ENCODE data around the gene ATL3. TPM values are rescaled to one million over a fixed set of nuclear protein-coding genes. Genes with fewer than 3 reads are reported as not detected.

ATL3 gene
- total RNA-seq, 5 donors from 2014 or later (not counting 1 experiment from before 2014, with no cell fraction given): 27.4 to 43.7 (median 37.6) TPM

DNA sequence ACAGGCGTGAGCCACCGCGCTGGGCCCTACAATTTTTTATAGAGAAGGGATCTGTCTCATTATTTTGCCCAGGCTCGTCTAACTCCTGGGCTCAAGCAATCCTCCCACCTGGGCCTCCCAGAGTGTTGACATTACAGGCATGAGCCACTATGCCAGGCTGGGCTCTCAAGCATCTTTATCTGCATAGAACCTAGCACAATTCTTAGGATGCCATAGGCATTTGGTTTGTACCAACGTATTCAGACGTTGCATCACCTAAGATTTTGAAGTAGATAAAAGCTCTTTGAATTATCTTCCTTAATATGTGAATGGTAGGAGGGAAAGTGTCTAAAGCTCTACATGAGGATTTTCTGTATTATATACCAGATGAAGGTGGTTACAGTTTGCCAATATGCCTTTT lies 40.7 kb upstream of the ATL3 start:
- Mint-ChIP-seq H3K4me1 (peaks cover 0 to 6% (median 3%) of the 10 kb centered on the region in 3 donors), H3K9me3 (no peaks in the 10 kb centered on the region), H3K36me3 (peaks cover 7% of the 10 kb centered on the region), H3K27ac (no peak overlapping the region), H3K27me3 (no peaks in the 10 kb centered on the region), H3K4me3 (no peak overlapping the region)
- no peak overlapping the region for H3K4me3 ChIP-seq (ENCODE audit: control insufficient read depth in 1 of 2, extremely low read depth in 1 of 2, low read length in 1 of 2)
- DNase-seq (no peak), ATAC-seq (replicated peaks in 1 of 4) (no peak)
- H3K9me3 ChIP-seq: no peaks in the 10 kb centered on the region
- no peaks in the 10 kb centered on the region for H3K4me1 ChIP-seq (ENCODE audit: control insufficient read depth in 1 of 2, extremely low read depth in 1 of 2, insufficient read depth in 2 of 2, low read length in 2 of 2)
- 100% methylated on average over 2 of the region's 6 CpGs for WGBS (ENCODE audit: insufficient coverage)
- POLR2A ChIA-PET: no interaction called here
- no peaks in the 10 kb centered on the region for H3K36me3 ChIP-seq (ENCODE audit: control insufficient read depth in 2 of 2, extremely low read depth in 1 of 2, insufficient read depth in 1 of 2, low read length in 1 of 2)
- CTCF ChIA-PET: no interaction called here
- H3K27me3 ChIP-seq (replicated peaks in 1 of 2; ENCODE audit: control insufficient read depth in 2 of 2, extremely low read depth in 1 of 2, insufficient read depth in 2 of 2, low read length in 1 of 2): no peaks in the 10 kb centered on the region
- H3K27ac ChIP-seq (ENCODE audit: low read length): no peak overlapping the region

DNA sequence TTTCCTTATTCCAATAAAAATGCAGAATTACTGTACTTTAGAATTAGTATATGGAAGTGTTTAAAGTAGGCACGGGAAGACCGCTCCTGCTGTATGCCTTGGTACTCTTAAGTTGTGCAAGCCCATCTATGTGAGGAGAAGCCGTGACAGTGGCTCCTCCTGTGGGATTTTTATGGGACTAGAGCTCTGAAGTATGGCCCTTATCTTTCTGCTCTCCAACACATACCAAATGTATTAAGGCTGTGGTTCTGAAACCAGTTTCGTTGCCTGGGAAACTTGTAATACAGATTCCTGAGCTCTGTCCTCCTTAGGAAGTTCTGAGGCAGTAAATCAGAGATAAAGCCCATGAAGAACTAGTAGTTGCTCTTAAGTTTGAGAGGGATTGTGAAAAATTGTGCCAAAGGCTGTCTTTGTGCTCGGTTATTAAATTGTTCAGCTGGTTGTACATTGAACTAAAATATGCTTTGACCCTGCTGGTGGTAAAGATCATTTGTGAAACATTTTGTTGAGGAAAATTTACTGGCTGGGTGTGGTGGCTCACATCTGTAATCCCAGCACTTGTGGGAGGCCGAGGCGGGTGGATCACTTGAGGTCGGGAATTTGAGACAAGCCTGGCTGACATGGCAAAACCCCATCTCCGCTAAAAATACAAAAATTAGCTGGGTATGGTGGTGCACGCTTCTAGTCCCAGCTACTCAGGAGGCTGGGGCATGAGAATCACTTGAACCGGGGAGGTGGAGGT lies 39.5 kb upstream of the ATL3 start:
- Histone ChIP-seq H3K36me3 (ENCODE audit: control insufficient read depth in 2 of 2, extremely low read depth in 1 of 2, insufficient read depth in 1 of 2, low read length in 1 of 2) (no peaks in the 10 kb centered on the region), H3K4me1 (ENCODE audit: control insufficient read depth in 1 of 2, extremely low read depth in 1 of 2, insufficient read depth in 2 of 2, low read length in 2 of 2) (no peaks in the 10 kb centered on the region), H3K9me3 (no peaks in the 10 kb centered on the region), H3K27ac (ENCODE audit: low read length) (no peak overlapping the region), H3K4me3 (ENCODE audit: control insufficient read depth in 1 of 2, extremely low read depth in 1 of 2, low read length in 1 of 2) (no peak overlapping the region), H3K27me3 (replicated peaks in 1 of 2; ENCODE audit: control insufficient read depth in 2 of 2, extremely low read depth in 1 of 2, insufficient read depth in 2 of 2, low read length in 1 of 2) (no peaks in the 10 kb centered on the region)
- peaks cover 7% of the 10 kb centered on the region for H3K36me3 Mint-ChIP-seq
- no peak overlapping the region for H3K27ac Mint-ChIP-seq
- ChIA-PET CTCF (no interaction called here), POLR2A (no interaction called here)
- DNase-seq (no peak), ATAC-seq (replicated peaks in 1 of 4) (no peak)
- no peaks in the 10 kb centered on the region for H3K9me3 Mint-ChIP-seq
- peaks cover 0 to 6% (median 3%) of the 10 kb centered on the region in 3 donors for H3K4me1 Mint-ChIP-seq
- no peaks in the 10 kb centered on the region for H3K27me3 Mint-ChIP-seq
- WGBS (ENCODE audit: insufficient coverage): 100% methylated on average over 8 of the region's 11 CpGs
- H3K4me3 Mint-ChIP-seq: no peak overlapping the region

DNA sequence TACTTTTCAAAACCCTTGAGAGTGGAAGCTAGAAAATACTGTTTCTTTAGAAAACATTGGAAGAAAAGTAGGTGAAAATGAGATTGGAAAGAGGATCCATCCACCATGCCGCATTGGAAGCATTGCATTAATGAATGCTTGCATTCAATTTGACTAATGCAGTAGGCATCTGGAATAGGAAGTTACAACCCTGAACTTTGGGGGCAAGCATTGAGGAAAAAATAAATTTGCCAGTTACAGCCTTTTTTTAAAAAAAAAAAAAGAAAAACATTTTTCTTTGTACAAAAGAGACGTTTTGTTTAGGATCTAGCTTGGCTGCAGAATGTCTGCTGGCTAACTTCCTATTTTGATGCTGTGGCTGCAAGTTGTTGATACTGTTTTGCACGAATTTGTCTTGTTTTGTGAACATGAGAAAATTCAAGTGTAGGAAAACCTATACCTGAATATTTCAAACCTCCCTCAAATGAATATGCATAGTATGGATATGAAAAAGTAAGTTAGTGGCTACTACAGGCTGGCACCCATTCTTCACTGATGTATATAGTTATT lies 38.2 kb upstream of the ATL3 start:
- H3K27me3 Mint-ChIP-seq: no peaks in the 10 kb centered on the region
- peaks cover 0 to 6% (median 4%) of the 10 kb centered on the region in 3 donors for H3K4me1 Mint-ChIP-seq
- no peaks in the 10 kb centered on the region for H3K9me3 ChIP-seq
- H3K27ac Mint-ChIP-seq: no peak overlapping the region
- H3K4me3 Mint-ChIP-seq: no peak overlapping the region
- no peaks in the 10 kb centered on the region for H3K4me1 ChIP-seq (ENCODE audit: control insufficient read depth in 1 of 2, extremely low read depth in 1 of 2, insufficient read depth in 2 of 2, low read length in 2 of 2)
- DNase-seq: no peak
- H3K36me3 Mint-ChIP-seq: peaks cover 5% of the 10 kb centered on the region
- CTCF ChIA-PET: interaction anchor here in 1 of 2 donors (0.6 kb wide), 1 partner anchor 63 kb away, joined by 3 read pairs; no protein-coding TSS in a partner anchor
- whole genome bisulfite sequencing (ENCODE audit: insufficient coverage): 100% methylated on average over 1 of the region's 3 CpGs
- no peaks in the 10 kb centered on the region for H3K9me3 Mint-ChIP-seq
- no peaks in the 10 kb centered on the region for H3K27me3 ChIP-seq (replicated peaks in 1 of 2; ENCODE audit: control insufficient read depth in 2 of 2, extremely low read depth in 1 of 2, insufficient read depth in 2 of 2, low read length in 1 of 2)
- H3K4me3 ChIP-seq (ENCODE audit: control insufficient read depth in 1 of 2, extremely low read depth in 1 of 2, low read length in 1 of 2): no peak overlapping the region
- no peak overlapping the region for H3K27ac ChIP-seq (ENCODE audit: low read length)
- no peak for ATAC-seq (replicated peaks in 1 of 4)
- POLR2A ChIA-PET: no interaction called here
- no peaks in the 10 kb centered on the region for H3K36me3 ChIP-seq (ENCODE audit: control insufficient read depth in 2 of 2, extremely low read depth in 1 of 2, insufficient read depth in 1 of 2, low read length in 1 of 2)

DNA sequence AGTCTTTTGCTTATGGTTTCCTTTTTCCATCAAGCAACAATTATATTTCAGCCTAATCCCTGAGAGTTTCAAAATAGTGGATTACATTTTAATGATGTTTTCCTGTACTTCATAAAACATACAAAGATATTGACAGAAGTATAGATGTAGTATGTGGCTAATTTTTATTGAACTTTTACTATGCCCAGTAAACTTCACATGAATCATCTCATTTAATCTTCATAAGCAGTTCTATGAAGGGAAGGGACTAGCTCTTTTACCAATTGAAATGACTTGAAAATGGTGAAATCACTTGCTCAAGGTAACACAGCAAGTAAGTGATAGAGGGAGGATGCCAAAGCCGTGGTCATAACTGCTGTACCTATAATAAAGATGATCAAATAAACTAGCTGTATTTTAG lies 37.6 kb upstream of the ATL3 start:
- Mint-ChIP-seq H3K36me3 (peaks cover 4% of the 10 kb centered on the region), H3K9me3 (no peaks in the 10 kb centered on the region), H3K27ac (no peak overlapping the region), H3K4me3 (no peak overlapping the region), H3K4me1 (peaks cover 0 to 6% (median 2%) of the 10 kb centered on the region in 3 donors), H3K27me3 (no peaks in the 10 kb centered on the region)
- Histone ChIP-seq H3K27me3 (replicated peaks in 1 of 2; ENCODE audit: control insufficient read depth in 2 of 2, extremely low read depth in 1 of 2, insufficient read depth in 2 of 2, low read length in 1 of 2) (no peaks in the 10 kb centered on the region), H3K4me3 (ENCODE audit: control insufficient read depth in 1 of 2, extremely low read depth in 1 of 2, low read length in 1 of 2) (no peak overlapping the region), H3K9me3 (no peaks in the 10 kb centered on the region), H3K27ac (ENCODE audit: low read length) (no peak overlapping the region), H3K4me1 (ENCODE audit: control insufficient read depth in 1 of 2, extremely low read depth in 1 of 2, insufficient read depth in 2 of 2, low read length in 2 of 2) (no peaks in the 10 kb centered on the region), H3K36me3 (ENCODE audit: control insufficient read depth in 2 of 2, extremely low read depth in 1 of 2, insufficient read depth in 1 of 2, low read length in 1 of 2) (no peaks in the 10 kb centered on the region)
- POLR2A ChIA-PET: no interaction called here
- no peak for DNase-seq
- no peak for ATAC-seq (replicated peaks in 1 of 4)
- WGBS (ENCODE audit: insufficient coverage): no CpG with 5 or more reads among the region's 1 CpG
- CTCF ChIA-PET: no interaction called here

DNA sequence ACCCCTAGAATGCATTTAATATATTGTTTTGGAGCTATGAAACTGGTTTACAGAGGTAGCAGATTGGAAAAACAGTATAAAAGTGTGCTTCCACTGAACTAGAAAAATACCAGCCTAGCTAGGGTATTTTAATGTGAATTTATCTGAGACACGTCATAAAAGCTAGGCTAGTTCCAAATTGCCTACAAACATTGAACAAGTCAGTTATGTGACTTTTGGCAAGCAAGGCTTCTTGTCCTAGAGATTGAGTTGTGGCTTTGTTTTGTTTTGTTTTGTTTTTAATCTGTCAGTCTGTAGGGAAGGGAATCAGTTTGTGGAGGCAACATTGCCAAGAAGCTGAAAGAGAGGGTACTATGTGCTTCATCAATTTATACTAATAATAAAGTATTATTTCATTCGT lies 34.4 kb upstream of the ATL3 start:
- H3K27me3 ChIP-seq (replicated peaks in 1 of 2; ENCODE audit: control insufficient read depth in 2 of 2, extremely low read depth in 1 of 2, insufficient read depth in 2 of 2, low read length in 1 of 2): no peaks in the 10 kb centered on the region
- no peaks in the 10 kb centered on the region for H3K9me3 ChIP-seq
- H3K4me1 Mint-ChIP-seq: peaks cover 0 to 7% (median 3%) of the 10 kb centered on the region in 3 donors
- H3K4me3 Mint-ChIP-seq: no peak overlapping the region
- H3K4me1 ChIP-seq (ENCODE audit: control insufficient read depth in 1 of 2, extremely low read depth in 1 of 2, insufficient read depth in 2 of 2, low read length in 2 of 2): no peaks in the 10 kb centered on the region
- H3K4me3 ChIP-seq (ENCODE audit: control insufficient read depth in 1 of 2, extremely low read depth in 1 of 2, low read length in 1 of 2): no peak overlapping the region
- H3K36me3 ChIP-seq (ENCODE audit: control insufficient read depth in 2 of 2, extremely low read depth in 1 of 2, insufficient read depth in 1 of 2, low read length in 1 of 2): no peaks in the 10 kb centered on the region
- 100% methylated on average over 1 of the region's 2 CpGs for WGBS (ENCODE audit: insufficient coverage)
- peaks cover 5% of the 10 kb centered on the region for H3K36me3 Mint-ChIP-seq
- ChIA-PET POLR2A (no interaction called here), CTCF (no interaction called here)
- no peaks in the 10 kb centered on the region for H3K27me3 Mint-ChIP-seq
- H3K27ac Mint-ChIP-seq: no peak overlapping the region
- no peak for DNase-seq
- no peak for ATAC-seq (replicated peaks in 1 of 4)
- H3K27ac ChIP-seq (ENCODE audit: low read length): no peak overlapping the region
- H3K9me3 Mint-ChIP-seq: no peaks in the 10 kb centered on the region

DNA sequence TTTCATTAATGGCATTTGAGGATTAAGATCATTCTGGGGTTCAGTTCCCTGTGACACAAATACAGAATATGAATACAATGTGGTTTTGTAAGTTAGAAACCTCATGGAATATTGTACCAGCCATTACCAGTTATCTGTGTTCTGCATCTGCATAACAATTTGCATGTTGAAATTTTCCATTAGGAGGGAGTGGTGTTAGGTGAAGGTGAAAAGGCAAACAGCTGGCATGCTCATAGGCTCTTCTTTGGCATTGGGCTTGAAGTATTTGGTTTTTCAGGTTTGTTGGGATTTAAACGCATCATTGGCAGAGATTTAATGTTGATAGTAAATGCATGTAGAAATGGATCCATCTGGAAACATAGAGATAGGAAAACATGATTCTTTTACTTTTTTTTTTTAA lies 28.7 kb upstream of the ATL3 start:
- Mint-ChIP-seq H3K4me1 (peaks cover 8 to 22% (median 15%) of the 10 kb centered on the region in 3 donors), H3K27ac (no peak overlapping the region), H3K36me3 (peaks cover 17% of the 10 kb centered on the region), H3K4me3 (no peak overlapping the region), H3K27me3 (no peaks in the 10 kb centered on the region), H3K9me3 (no peaks in the 10 kb centered on the region)
- WGBS (ENCODE audit: insufficient coverage): no CpG with 5 or more reads among the region's 1 CpG
- ChIA-PET CTCF (interaction anchor here in 1 of 2 donors (0.6 kb wide), 2 partner anchors 78 to 1626 kb away, joined by 3 read pairs; no protein-coding TSS in a partner anchor), POLR2A (interaction anchor here in 1 of 2 donors (0.6 kb wide), 2 partner anchors 9 to 138 kb away, joined by 3 to 4 read pairs; no protein-coding TSS in a partner anchor)
- no peak for ATAC-seq (replicated peaks in 1 of 4)
- no peaks in the 10 kb centered on the region for H3K27me3 ChIP-seq (replicated peaks in 1 of 2; ENCODE audit: control insufficient read depth in 2 of 2, extremely low read depth in 1 of 2, insufficient read depth in 2 of 2, low read length in 1 of 2)
- no peaks in the 10 kb centered on the region for H3K36me3 ChIP-seq (ENCODE audit: control insufficient read depth in 2 of 2, extremely low read depth in 1 of 2, insufficient read depth in 1 of 2, low read length in 1 of 2)
- H3K4me3 ChIP-seq (ENCODE audit: control insufficient read depth in 1 of 2, extremely low read depth in 1 of 2, low read length in 1 of 2): no peak overlapping the region
- no peaks in the 10 kb centered on the region for H3K9me3 ChIP-seq
- no peak overlapping the region for H3K27ac ChIP-seq (ENCODE audit: low read length)
- no peaks in the 10 kb centered on the region for H3K4me1 ChIP-seq (ENCODE audit: control insufficient read depth in 1 of 2, extremely low read depth in 1 of 2, insufficient read depth in 2 of 2, low read length in 2 of 2)
- DNase-seq: no peak
